Forelimb muscle (tissue), 1 donor: Measurements from ENCODE around the gene E2F3. TPM values are rescaled to one million over a fixed set of nuclear protein-coding genes. Genes with fewer than 3 reads are reported as not detected.
A peak's percentile ranks its signal among the peaks of the same experiment; 100 is the strongest.

Experiments
- DNase-seq: peaks from one replicate; pipeline ENCODE4 v3.0.0-alpha.2; 2013; ENCODE audit warnings: low read depth
- polyA plus RNA-seq: library from polyadenylated mRNA; unstranded; fragments of 120-200 nt; gene quantifications from one replicate; pipeline ENCODE4 v1.2.1, GENCODE V29; 2013; ENCODE audit not compliant: insufficient read length

The E2F3 gene
- polyA plus RNA-seq, result 7.5 TPM

DNA sequence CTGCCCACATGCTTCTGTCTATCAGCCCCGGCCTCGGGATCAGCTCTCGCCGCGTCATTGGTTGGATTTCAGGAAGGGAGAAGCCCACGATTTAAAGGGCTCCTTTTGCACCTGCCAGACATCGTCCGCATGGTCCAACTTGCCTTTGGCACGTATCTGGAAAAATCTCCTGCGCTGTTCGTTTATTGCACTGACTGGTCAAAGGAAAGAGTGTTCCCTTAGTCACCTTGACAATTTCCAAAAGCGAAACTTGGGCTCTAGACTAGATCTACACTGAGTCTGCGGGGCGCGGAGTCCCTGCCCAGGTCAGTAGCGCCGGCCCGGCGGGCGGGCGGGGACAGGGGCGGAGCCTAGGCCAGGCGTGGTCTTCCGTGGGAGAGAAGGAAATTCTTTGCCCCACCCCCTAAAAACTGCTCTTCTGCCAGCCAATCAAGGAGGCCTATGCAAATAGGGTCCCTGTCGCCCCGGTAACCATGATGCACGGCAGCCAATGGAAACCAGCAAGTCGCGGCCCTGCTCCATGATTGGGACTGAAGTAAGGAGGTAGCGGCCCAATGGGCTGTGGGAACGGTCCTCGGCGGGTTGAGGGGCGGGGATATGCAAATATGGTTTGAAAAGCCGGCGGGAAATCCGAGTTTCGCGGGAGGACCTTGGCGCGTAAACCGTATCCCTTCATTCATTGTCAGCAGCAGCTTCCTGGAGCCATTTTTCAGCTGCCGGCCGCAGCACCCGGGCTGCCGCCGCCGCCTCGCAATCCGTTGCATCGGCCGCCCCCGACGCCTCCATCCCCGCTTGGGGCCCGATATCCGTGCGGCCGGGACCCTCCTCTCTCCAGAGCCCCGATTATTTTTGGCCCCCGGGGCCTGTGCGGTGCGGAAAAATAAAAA lies at the start of gene E2F3:
TSS of gene E2F3 (plus strand) at position 675 of the 887 bp plus-strand sequence. CDS start 354 bp downstream, outside the sequence.
- peak; percentile 99 for DNase-seq

DNA sequence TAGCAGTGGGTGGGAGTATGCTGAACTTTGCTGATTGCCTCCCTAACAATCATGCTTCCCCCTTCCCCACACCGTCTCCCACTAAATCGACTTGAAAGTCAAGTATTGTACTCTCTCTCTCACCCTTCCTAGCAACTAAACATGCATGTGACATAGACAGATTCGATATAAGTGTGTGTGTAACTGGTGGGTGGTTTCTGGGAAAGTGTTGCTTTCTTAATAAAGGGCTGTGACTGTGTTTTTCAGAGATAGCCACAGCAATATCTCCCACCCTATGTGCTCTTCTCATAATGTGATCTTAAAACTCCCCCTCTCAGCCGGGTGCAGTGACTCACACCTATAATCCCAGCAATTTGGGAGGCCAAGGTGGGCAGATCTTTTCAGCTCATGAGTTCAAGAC lies 49.3 kb upstream of the E2F3 start:
- DNase-seq, result no peak

DNA sequence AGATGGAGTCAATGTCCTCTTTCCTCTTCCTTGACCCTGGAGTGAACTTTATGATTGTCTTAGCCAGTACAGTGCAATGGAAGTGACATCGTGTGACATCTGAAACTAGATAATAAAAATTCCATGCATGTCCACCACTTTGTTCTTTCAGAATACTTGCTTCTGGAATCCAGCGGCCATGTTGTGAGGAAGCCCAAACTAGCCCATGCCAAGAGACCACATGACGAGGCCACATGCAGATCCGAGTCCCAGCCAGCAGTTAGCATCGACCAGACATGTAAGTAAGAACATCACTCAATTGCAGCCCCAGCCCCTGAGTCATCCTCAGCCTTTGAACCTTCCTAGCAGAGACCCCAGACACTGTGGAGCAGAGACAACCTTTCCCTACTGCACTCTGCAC lies 48.5 kb upstream of the E2F3 start:
- no peak for DNase-seq

DNA sequence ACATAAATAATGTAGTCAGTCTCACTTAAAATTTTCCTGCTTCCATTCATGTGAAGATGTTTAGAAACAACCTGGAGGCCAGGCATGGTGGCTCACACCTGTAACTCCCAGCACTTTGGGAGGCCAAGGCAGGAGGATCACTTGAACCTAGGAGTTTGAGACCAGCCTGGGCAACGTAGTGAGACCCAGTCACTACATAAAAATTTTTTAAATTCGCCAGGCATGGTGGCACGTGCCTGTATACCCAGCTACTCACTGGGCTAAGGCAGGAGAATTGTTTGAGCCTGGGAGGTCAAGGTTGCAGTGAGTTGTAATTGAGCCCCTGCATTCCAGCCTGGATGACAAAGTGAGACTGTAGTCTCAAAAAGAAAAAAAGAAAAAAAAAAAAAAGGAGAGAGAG lies 47.3 kb upstream of the E2F3 start:
- no peak for DNase-seq

- no peak for DNase-seq
Observed at GRCh38 chr6:20360471-20361119, 41.1 kb upstream of the E2F3 start.

- DNase-seq, result no peak
Observed at GRCh38 chr6:20362623-20363022, 39.1 kb upstream of the E2F3 start.

GRCh38 chr6:20364327-20364726 lies 37.4 kb upstream of the E2F3 start:
- DNase-seq, result no peak

DNA sequence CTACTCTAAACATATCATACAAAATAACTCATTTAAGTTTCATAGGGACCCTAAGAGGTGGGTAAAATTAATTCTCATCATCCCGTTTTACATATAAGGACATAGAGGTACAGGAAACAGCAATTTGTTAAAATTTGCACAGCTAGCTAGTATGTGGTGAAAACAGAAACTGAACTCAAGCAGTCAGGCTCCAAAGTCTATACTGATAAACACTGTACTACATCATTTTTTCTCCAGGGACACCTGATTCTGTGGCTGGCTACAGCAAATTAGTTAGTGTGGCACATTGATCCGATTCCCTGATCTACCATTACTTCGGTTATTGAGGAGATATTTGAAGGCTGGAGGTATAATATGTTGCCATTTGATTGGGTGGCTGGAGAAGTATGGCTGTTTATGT lies 36.2 kb upstream of the E2F3 start:
- DNase-seq, result no peak

GRCh38 chr6:20366082-20366830 lies 35.4 kb upstream of the E2F3 start:
- no peak for DNase-seq

GRCh38 chr6:20367743-20368485 lies 33.8 kb upstream of the E2F3 start:
- DNase-seq, result no peak

DNA sequence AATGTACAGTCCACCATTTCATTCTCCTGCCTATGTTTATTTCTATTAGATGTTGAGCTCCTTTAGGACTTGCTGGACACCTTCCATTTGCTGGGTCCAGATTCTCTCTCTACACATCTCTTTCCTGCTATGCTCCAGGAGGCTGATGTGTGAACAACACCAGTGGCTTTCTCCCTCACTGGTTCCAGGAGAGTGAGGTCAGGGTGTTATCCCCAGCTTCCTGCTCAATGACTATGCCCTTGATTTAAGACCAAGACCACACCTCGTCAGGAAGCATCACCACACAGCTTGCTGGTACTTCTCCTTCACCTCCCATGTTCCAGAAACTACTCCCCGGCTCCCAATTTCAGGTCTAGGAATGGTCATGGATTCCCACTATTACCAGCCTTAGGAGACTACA lies 31.3 kb upstream of the E2F3 start:
- no peak for DNase-seq

- DNase-seq, result no peak
Observed at GRCh38 chr6:20370801-20371200, 30.9 kb upstream of the E2F3 start.

DNA sequence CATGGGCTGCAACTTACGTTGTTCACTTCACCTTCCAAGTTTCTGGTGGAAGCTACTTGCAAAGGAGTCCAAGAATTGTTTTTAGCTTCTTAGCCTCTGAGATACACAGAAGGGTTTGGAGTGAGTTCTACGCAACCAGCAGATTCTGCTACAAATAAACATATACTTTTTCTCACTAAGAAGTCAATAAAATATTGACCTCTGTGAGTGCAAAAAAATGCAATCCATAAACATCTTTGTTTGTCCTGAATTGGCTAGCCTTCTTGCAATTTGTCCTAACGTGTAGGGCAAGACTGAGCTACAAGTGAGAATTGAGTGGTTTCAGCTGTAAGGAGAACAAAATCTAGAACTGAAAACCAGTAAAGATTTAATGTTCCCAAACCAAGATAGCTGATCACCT lies 26.2 kb upstream of the E2F3 start:
- no peak for DNase-seq

DNA sequence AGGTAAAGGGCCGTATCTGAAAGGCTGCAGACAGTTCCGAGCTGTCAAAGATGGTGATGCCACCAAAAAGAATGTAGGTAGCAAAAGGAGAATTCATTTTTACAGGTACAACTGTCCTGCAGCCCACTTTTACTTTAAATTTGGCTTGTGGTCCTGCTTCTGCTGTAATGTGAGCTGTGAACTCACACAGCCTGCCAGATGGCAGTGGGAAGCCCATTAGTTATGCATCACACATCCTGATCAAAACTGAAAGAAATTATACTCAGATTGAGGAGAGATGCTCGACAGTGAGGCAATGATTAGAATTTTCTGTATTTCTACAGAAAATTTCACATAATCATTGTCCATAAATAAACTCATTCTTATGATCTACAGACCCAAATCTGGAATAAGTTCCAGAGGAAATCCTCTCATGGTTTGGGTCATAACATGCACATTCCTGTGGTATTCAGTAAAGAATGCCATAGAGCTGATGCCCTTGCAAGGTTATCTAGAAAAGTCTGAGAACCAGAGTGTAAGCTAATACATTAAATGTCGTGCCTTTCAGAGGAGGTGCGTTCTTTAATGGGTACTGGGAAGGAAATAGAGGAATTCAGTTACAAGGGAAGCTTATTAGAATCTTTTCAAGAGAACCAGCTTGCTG lies 23.9 kb upstream of the E2F3 start:
- DNase-seq, result no peak

- no peak for DNase-seq
Observed at GRCh38 chr6:20379231-20379630, 22.4 kb upstream of the E2F3 start.

GRCh38 chr6:20386218-20386617 lies 15.5 kb upstream of the E2F3 start:
- no peak for DNase-seq

- no peak for DNase-seq
Observed at GRCh38 chr6:20389066-20389465, 12.6 kb upstream of the E2F3 start.

GRCh38 chr6:20393297-20393696 lies 8.4 kb upstream of the E2F3 start:
- no peak for DNase-seq

DNA sequence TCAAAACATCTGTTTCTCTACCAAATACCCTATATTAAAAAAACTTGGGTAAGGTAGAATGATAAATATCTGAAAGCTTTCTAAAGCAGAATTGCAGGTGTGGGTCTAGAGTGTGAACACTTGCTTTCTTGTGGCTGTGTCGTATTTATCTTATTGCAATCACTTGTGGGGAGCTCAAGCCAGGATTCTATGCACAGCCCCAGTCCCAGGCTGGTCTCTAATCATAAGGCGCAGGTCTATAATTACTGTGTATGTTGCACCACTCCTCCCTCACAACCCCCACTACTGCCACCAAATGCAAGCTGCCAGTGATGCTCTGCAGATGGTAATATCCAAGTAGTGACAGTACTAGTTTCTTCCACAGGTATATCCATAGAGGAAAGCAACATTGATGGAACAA lies 2.2 kb upstream of the E2F3 start:
- DNase-seq, result no peak

GRCh38 chr6:20400456-20401204 lies 1.0 kb upstream of the E2F3 start:
- DNase-seq, result no peak

- DNase-seq, result no peak
Observed at GRCh38 chr6:20402092-20402341, 338 bp downstream of the E2F3 start.
